ENCODE results near the gene TRAK2. TPM values are rescaled to one million over a fixed set of nuclear protein-coding genes. Genes with fewer than 3 reads are reported as not detected.

The TRAK2 gene
- total RNA-seq, 1 experiment from 2014 or later, result 33.2 TPM

DNA sequence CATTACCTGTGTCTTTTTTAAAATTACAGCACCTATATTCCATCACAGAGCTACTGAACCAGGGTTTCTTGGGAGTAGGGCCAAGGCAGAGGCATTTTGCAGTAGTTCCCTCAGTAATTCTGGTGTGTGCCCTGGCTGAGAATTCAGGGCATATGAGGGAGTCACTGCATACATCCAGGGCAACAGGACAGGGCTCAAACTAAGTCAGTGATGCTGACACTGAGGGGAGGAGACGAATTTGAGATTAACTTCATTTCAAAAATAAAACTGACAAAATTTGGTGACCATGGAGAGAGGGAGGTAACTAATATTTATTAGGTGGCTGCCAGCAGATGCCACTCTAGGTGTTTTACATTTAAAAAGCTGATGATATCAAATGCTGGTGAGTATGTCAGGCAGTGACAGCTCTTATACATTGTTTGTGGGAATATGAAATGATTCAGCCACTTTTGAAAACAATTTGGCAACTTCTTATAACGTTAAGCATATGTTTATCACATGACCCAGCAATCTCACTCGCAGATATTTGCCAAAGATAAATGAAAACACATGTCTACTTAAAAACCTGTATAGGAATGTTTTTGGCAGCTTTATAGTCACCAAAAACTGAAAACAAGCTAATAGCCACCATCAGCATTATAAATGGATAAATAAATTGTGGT lies 20.6 kb upstream of the TRAK2 start:
- Histone ChIP-seq H3F3A (ENCODE audit: insufficient read depth, low read depth) (no peaks in the 10 kb centered on the region), H3K79me2 (ENCODE audit: low read depth) (no peaks in the 10 kb centered on the region), H3K4me1 (replicated peaks; ENCODE audit: insufficient read depth) (peaks cover 15% of the 10 kb centered on the region), H4K20me1 (ENCODE audit: insufficient read depth) (no peaks in the 10 kb centered on the region), H3K27me3 (ENCODE audit: insufficient read depth, low read depth) (no peaks in the 10 kb centered on the region), H3K4me2 (no peak overlapping the region), H2AFZ (no peak overlapping the region), H3K9me2 (ENCODE audit: insufficient read depth) (no peaks in the 10 kb centered on the region), H3K4me3 (no peak overlapping the region), H3K27ac (no peak overlapping the region), H3K9me3 (ENCODE audit: insufficient read depth, low read depth) (no peaks in the 10 kb centered on the region), H3K36me3 (ENCODE audit: low read depth) (no peaks in the 10 kb centered on the region; the same call in 1 of the 2 replicates)
- intact Hi-C loops (cut with micrococcal nuclease; ENCODE audit: unreplicated experiment), result no loop called here
- TF ChIP-seq, protein P1, sequence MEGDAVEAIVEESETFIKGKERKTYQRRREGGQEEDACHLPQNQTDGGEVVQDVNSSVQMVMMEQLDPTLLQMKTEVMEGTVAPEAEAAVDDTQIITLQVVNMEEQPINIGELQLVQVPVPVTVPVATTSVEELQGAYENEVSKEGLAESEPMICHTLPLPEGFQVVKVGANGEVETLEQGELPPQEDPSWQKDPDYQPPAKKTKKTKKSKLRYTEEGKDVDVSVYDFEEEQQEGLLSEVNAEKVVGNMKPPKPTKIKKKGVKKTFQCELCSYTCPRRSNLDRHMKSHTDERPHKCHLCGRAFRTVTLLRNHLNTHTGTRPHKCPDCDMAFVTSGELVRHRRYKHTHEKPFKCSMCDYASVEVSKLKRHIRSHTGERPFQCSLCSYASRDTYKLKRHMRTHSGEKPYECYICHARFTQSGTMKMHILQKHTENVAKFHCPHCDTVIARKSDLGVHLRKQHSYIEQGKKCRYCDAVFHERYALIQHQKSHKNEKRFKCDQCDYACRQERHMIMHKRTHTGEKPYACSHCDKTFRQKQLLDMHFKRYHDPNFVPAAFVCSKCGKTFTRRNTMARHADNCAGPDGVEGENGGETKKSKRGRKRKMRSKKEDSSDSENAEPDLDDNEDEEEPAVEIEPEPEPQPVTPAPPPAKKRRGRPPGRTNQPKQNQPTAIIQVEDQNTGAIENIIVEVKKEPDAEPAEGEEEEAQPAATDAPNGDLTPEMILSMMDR (conservative IDR thresholded peaks at IDR 0.05), result no peak
- TF ChIP-seq EZH2 (IDR thresholded peaks at IDR 0.05; ENCODE audit: low read depth), result no peak
- no peak for DNase-seq
- BruUV-seq (replicated peaks), result no TSS peak
- ChIA-PET CTCF (no interaction called here), POLR2A (ENCODE audit: unreplicated experiment) (no interaction called here)

DNA sequence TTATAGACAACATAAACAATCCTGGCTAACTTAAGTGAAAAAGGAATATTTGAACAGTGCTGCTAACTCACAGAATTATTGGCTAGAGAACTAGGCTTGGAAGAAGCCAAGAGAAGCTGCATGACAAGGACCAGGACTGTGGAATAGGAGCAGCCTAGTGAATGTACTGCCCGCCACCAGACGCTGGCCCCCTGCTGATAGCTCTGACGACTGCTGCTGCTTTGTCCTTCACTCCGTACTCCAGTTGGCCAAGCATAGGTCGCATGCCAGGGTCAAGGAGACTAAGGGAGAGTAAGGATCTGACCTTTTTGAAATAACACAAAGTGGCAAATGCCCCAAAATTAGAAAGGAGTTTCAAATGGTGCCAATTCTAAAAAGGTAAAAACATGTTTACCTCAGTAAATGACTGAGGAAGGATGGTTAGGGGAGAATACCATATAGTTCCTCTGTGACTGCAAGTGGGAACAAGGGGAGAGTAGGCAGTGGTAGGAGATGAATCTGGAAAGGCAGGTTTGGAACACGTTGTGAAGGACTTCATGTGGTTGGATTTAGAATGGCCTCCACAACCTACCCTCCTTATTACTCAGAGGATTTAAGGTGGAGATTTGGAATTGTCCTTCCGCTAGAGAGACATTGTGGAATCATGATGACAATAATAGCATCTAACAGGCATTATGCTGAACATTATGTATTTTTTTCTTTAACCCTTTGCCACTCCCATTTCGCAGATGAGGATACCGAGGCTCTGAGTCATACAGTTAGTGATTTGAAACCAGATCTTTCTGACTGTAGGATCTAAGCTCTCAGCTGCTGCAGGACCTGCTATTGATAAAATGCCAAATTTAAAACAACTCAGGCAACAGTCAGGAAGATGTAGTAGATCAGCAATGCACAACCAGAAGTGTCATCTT lies 19.8 kb upstream of the TRAK2 start:
- H3K4me3 ChIP-seq, result no peak overlapping the region
- H3K9me2 ChIP-seq (ENCODE audit: insufficient read depth), result no peaks in the 10 kb centered on the region
- POLR2A ChIA-PET (ENCODE audit: unreplicated experiment), result no interaction called here
- peaks cover 5% of the 10 kb centered on the region; the same call in 1 of the 2 replicates for H3F3A ChIP-seq (ENCODE audit: insufficient read depth, low read depth)
- BruUV-seq (replicated peaks), result no TSS peak
- no peak overlapping the region for H3K4me2 ChIP-seq
- H3K4me1 ChIP-seq (replicated peaks; ENCODE audit: insufficient read depth), result peaks cover 22% of the 10 kb centered on the region
- no peaks in the 10 kb centered on the region for H3K79me2 ChIP-seq (ENCODE audit: low read depth)
- CTCF ChIA-PET, result no interaction called here
- no peak for TF ChIP-seq EZH2 (IDR thresholded peaks at IDR 0.05; ENCODE audit: low read depth)
- TF ChIP-seq, protein P1 (conservative IDR thresholded peaks at IDR 0.05), result no peak
- no peaks in the 10 kb centered on the region for H4K20me1 ChIP-seq (ENCODE audit: insufficient read depth)
- intact Hi-C loops (cut with micrococcal nuclease; ENCODE audit: unreplicated experiment), result no loop called here
- H3K27ac ChIP-seq, result no peak overlapping the region
- no peak for DNase-seq
- H3K27me3 ChIP-seq (ENCODE audit: insufficient read depth, low read depth), result no peaks in the 10 kb centered on the region
- H2AFZ ChIP-seq, result no peak overlapping the region
- H3K9me3 ChIP-seq (ENCODE audit: insufficient read depth, low read depth), result no peaks in the 10 kb centered on the region
- H3K36me3 ChIP-seq (ENCODE audit: low read depth), result no peaks in the 10 kb centered on the region; the same call in 1 of the 2 replicates

DNA sequence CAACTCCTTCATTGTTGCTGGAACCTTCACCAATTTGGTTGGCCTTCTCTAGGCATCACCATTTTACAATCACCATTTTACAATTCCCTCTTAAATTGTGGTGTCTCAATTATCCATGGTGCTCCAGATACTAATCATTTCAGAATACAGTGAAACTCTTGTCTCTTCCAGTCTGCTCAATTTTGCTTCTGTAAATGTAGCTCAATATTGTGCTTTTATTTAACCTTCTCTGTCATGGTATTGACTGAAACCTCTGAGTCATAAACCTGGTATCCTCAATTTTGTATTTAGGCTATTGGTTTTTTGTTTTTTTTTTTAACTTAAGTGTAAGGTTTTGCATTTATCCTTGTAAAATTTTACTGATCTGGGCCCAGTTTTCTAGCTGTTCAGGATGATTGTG lies 16.4 kb upstream of the TRAK2 start:
- ChIA-PET CTCF (interaction anchor here (0.6 kb wide), 1 partner anchor 285 kb away, joined by 8 read pairs; the partner anchor contains the start of gene CASP10), POLR2A (ENCODE audit: unreplicated experiment) (no interaction called here)
- H4K20me1 ChIP-seq (ENCODE audit: insufficient read depth), result no peaks in the 10 kb centered on the region
- H3K27ac ChIP-seq, result peak overlapping the region; percentile 37
- intact Hi-C loops (cut with micrococcal nuclease; ENCODE audit: unreplicated experiment), result no loop called here
- H3K27me3 ChIP-seq (ENCODE audit: insufficient read depth, low read depth), result no peaks in the 10 kb centered on the region
- no peaks in the 10 kb centered on the region for H3K79me2 ChIP-seq (ENCODE audit: low read depth)
- H3K4me2 ChIP-seq, result no peak overlapping the region
- no TSS peak for BruUV-seq (replicated peaks)
- H3K9me2 ChIP-seq (ENCODE audit: insufficient read depth), result no peaks in the 10 kb centered on the region
- peak in 1 of 2 experiments; percentile 38 for DNase-seq
- peaks cover 28% of the 10 kb centered on the region for H3K4me1 ChIP-seq (replicated peaks; ENCODE audit: insufficient read depth)
- H3K36me3 ChIP-seq (ENCODE audit: low read depth), result no peaks in the 10 kb centered on the region; the same call in 1 of the 2 replicates
- H2AFZ ChIP-seq, result no peak overlapping the region
- no peak for TF ChIP-seq EZH2 (IDR thresholded peaks at IDR 0.05; ENCODE audit: low read depth)
- TF ChIP-seq, protein P1 (conservative IDR thresholded peaks at IDR 0.05), result no peak
- H3F3A ChIP-seq (ENCODE audit: insufficient read depth, low read depth), result peaks cover 8% of the 10 kb centered on the region; the same call in 1 of the 2 replicates
- no peak overlapping the region for H3K4me3 ChIP-seq
- no peaks in the 10 kb centered on the region for H3K9me3 ChIP-seq (ENCODE audit: insufficient read depth, low read depth)

Measured in PC-9 (cell line).